GM23248 (cell line): ENCODE results near the gene COA4.

Experiments
- EZH2 ChIP-seq: fragments of 200-600 bp; sonication (generic); IDR thresholded peaks from 2 replicates; pipeline ENCODE4 v1.6.1; 2018; ENCODE audit warnings: antibody characterized with exemption, mild to moderate bottlenecking; ENCODE audit not compliant: insufficient read depth, poor library complexity, severe bottlenecking
- EZH2phosphoT487 ChIP-seq: fragments of 200-600 bp; sonication (generic); IDR thresholded peaks from 2 replicates; pipeline ENCODE4 v1.6.1; 2018; ENCODE audit warnings: antibody characterized with exemption, moderate library complexity, mild to moderate bottlenecking, low read depth; ENCODE audit not compliant: insufficient read depth

DNA sequence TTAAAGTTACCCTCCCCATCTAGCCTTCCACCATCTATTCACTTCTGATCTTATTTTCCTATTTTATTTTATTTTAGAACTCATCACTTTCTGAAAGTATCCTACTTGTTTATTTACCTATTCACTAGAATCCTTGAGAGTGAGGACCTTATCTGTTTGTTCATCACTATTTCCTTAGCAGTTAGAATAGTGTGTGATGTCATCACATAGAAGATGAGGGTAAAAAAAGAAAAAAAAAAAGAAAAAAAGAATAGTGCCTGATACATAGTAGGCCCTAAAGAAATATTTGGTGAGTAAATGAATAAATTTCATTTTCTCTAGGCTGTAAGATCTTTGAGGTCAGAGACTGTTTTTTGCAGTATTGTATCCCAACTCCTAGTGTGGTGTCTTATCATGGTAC lies 36.8 kb upstream of the COA4 start:
- TF ChIP-seq EZH2phosphoT487 (no peak), EZH2 (no peak)
